Endothelial cell of umbilical vein (primary cell): ENCODE results near the gene SMARCA2.

ENCODE experiments used
- EZH2 ChIP-seq: IDR thresholded peaks from 2 replicates; pipeline ENCODE4 v1.6.1; 2012; ENCODE audit warnings: borderline replicate concordance, low read depth, mild to moderate bottlenecking, moderate library complexity, low read length, inconsistent platforms; ENCODE audit not compliant: severe bottlenecking
- GATA2 ChIP-seq: IDR thresholded peaks from 2 replicates; pipeline ENCODE4 v1.7.0; 2011; ENCODE audit warnings: low read depth, mild to moderate bottlenecking, moderate library complexity, mixed read lengths, low read length; ENCODE audit not compliant: insufficient read length, insufficient read depth
- POLR2AphosphoS5 ChIP-seq: IDR thresholded peaks from 2 replicates; pipeline ENCODE4 v1.6.1; 2012; ENCODE audit warnings: low read depth, mild to moderate bottlenecking, control low read depth, low read length, moderate library complexity; ENCODE audit not compliant: insufficient read depth
- TF ChIP-seq, protein P1 (sequence below), 2 donors: IDR thresholded peaks; 1 replicate in 1 of 2; 2 replicates in 1 of 2; pipeline ENCODE4 v1.5.1; 2011; ENCODE audit warnings: low read length in 2 of 2, mild to moderate bottlenecking in 2 of 2, moderate library complexity in 2 of 2, control low read depth in 1 of 2, inconsistent platforms in 1 of 2, low read depth in 1 of 2; ENCODE audit not compliant: insufficient read depth in 1 of 2; ENCODE audit errors: extremely low read depth in 1 of 2

DNA sequence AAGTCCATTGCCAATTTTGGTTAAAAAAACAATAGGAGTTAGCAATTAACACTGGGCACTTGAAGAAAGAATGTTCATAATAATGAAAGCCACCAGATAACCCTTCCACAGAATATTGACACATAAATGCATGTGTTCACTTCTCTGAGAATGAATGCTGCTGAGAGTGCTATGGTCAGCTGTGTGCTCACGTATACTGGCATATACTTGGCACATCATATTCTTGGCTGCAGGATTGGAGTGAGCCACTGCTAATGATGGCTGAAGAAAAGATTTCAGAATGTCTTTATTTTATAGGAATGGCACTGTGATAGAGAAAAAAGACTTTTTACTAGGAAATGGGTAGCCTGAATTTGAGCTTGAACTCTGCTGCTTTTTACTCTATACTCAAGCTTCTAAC, 46.0 kb upstream of the SMARCA2 start:
- TF ChIP-seq POLR2AphosphoS5 = no peak
- TF ChIP-seq, protein P1, sequence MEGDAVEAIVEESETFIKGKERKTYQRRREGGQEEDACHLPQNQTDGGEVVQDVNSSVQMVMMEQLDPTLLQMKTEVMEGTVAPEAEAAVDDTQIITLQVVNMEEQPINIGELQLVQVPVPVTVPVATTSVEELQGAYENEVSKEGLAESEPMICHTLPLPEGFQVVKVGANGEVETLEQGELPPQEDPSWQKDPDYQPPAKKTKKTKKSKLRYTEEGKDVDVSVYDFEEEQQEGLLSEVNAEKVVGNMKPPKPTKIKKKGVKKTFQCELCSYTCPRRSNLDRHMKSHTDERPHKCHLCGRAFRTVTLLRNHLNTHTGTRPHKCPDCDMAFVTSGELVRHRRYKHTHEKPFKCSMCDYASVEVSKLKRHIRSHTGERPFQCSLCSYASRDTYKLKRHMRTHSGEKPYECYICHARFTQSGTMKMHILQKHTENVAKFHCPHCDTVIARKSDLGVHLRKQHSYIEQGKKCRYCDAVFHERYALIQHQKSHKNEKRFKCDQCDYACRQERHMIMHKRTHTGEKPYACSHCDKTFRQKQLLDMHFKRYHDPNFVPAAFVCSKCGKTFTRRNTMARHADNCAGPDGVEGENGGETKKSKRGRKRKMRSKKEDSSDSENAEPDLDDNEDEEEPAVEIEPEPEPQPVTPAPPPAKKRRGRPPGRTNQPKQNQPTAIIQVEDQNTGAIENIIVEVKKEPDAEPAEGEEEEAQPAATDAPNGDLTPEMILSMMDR (IDR thresholded peaks at IDR 0.05; ENCODE audit: extremely low read depth in 1 of 2, insufficient read depth in 1 of 2, low read depth in 1 of 2, low read length in 2 of 2) = no peak
- no peak for TF ChIP-seq EZH2
- no peak for TF ChIP-seq GATA2
